Ovary (tissue), 9 donors: Measurements from ENCODE around the gene FADS1. TPM values are rescaled to one million over a fixed set of nuclear protein-coding genes. Genes with fewer than 3 reads are reported as not detected.

ENCODE experiments used
- DNase-seq, 5 donors: peaks; one replicate each; pipeline ENCODE4 v3.0.0-alpha.2; 2019 to 2020
- H3K27ac ChIP-seq, 2 donors: fragments of 200-600 bp; one replicate each; pipeline versions ENCODE4 v1.5.1 to v1.8.0; 2019 to 2022
- H3K27me3 ChIP-seq: fragments of 200-600 bp; one replicate; pipeline ENCODE4 v1.8.0; 2022
- H3K36me3 ChIP-seq: fragments of 200-600 bp; sonication (generic); one replicate; pipeline ENCODE4 v1.5.1; 2019
- H3K4me1 ChIP-seq: one replicate; pipeline ENCODE4 v1.8.1; 2013; ENCODE audit warnings: mild to moderate bottlenecking, moderate library complexity; ENCODE audit not compliant: insufficient read depth
- H3K4me3 ChIP-seq: fragments of 200-600 bp; sonication (generic); one replicate; pipeline ENCODE4 v1.5.1; 2017
- H3K9me3 ChIP-seq, 2 donors: fragments of 200-600 bp in 1 of 2; sonication (generic) in 1 of 2; one replicate each; pipeline versions ENCODE4 v1.5.1 to v1.8.1; 2013 to 2019; ENCODE audit warnings: mild to moderate bottlenecking in 1 of 2, moderate library complexity in 1 of 2
- CTCF ChIP-seq, 3 donors: fragments of 450-650 bp in 2 of 3; fragments of 200-600 bp in 1 of 3; IDR thresholded peaks; one replicate each; pipeline versions ENCODE4 v1.5.1 to v1.8.0; 2016 to 2022; ENCODE audit warnings: antibody characterized with exemption in 3 of 3, mild to moderate bottlenecking in 1 of 3
- EP300 ChIP-seq: sonication (generic); formaldehyde crosslinking; IDR thresholded peaks from one replicate; pipeline ENCODE4 v1.6.1; 2017; ENCODE audit warnings: antibody characterized with exemption
- POLR2A ChIP-seq: fragments of 450-650 bp; IDR thresholded peaks from one replicate; pipeline ENCODE4 v1.6.1; 2017; ENCODE audit warnings: antibody characterized with exemption, mild to moderate bottlenecking, moderate library complexity
- WGBS, 3 donors: extraction: QIAGEN DNeasy Blood & Tissue Kit in 1 of 3; methylation state at CpG; one replicate each; pipeline versions ENCODE4 v1.1.5 to v1.1.7; 2013 to 2017; 5-methylcytosine and 5-hydroxymethylcytosine counted together
- intact Hi-C, 4 donors: fragments of 100-400 bp; cut with DNase I; formaldehyde crosslinking; loops; one replicate each; pipeline versions ENCODE4 v1.11.0 to v1.15.1; 2022 to 2023
- polyA plus RNA-seq, 2 donors: library from polyadenylated mRNA; stranded (reverse); fragments of 200-250 nt in 1 of 2; fragments of 350-450 nt in 1 of 2; fragmentation: Illumina TruSeq in 1 of 2; extraction: RNeasy Lipid Tissue Mini Kit (QIAGEN cat#74804) in 1 of 2; gene quantifications; one replicate each; pipeline ENCODE4 v1.2.3, GENCODE V29; 2013 to 2014
- total RNA-seq, 7 donors: library from RNA; depleted of rRNA in 2 of 7; stranded (reverse); fragments of >200 nt in 2 of 7; fragmentation: NEBNext Ultra II Directional in 3 of 7; extraction: Animal tissue kit (Norgen Biotek cat#: 25700) in 3 of 7; gene quantifications; one replicate each; pipeline versions ENCODE4 v1.1.0 to v1.2.4, GENCODE V29; 2016 to 2023
- donor health status: DM: no; HTN: no; CAD: no; lungs with moderate emphysema.
- donor health status: DM: no; HTN: no; CAD: no.
- donor health status: Bipolar disorder and iron deficiency.
- donor health status: DM: yes; HTN: yes; CAD: no.
- donor health status: DM: no; HTN: no; CAD: no.
- donor health status: DM: yes; HTN: yes; CAD: no.

The FADS1 gene
- total and polyA plus RNA-seq, 9 donors = 16.2 to 242 (median 45.3) TPM

DNA sequence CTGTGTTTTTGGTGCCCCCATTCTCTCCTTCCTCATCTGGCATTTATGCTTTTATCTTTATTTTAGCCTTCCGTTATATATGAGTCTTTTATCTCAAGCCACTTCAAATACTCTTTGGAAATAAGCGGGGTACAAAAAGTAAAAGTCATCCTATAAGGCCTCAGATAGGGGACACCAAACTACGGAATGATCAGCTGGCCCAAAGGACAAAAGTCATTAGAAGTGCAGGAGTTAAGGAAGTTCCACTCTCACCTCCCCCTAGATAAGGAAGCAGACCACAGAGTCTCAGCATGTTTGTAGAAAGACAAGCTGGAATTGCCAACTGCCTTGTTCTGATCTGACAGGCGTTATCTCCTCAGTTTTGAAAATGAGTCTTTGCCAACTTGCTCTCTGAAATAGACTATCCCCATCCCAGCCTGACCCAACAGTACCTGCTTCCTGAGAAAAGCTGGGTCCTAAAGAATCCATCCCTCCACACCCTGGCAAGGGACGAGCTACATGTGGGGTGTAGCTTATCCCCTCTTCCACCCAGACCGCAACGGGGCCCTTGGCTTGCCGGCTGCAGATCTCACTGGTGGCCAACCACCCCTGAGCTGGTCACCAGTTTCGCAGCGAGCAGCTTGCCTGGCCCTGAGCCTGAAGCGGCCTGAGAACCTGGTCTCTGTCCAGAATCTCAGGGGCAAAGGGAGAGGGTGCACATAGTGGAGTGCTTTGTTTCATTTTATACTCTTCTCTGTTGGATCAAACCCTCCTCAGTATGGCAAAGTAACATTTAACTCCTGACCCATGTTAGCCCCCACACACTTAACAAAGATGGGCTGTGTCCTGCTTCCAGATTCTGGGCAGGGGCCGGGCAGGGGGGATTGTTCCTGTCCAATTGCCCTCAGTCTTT, 25.1 kb upstream of the FADS1 start:
- H3K27ac ChIP-seq = no peak overlapping the region
- DNase-seq = no peak
- no peaks in the 10 kb centered on the region for H3K27me3 ChIP-seq
- TF ChIP-seq POLR2A (no peak), EP300 (no peak), CTCF (IDR thresholded peaks at IDR 0.05) (no peak)
- 82 to 89% (median 83%) methylated on average over 12 of the region's 12 CpGs for WGBS, 3 donors
- no peaks in the 10 kb centered on the region for H3K36me3 ChIP-seq
- no peak overlapping the region for H3K4me3 ChIP-seq
- H3K4me1 ChIP-seq = no peaks in the 10 kb centered on the region
- intact Hi-C loops = no loop called here
- no peaks in the 10 kb centered on the region for H3K9me3 ChIP-seq

- no peak for DNase-seq
- Histone ChIP-seq H3K4me1 (no peaks in the 10 kb centered on the region), H3K4me3 (no peak overlapping the region), H3K36me3 (no peaks in the 10 kb centered on the region), H3K9me3 (no peaks in the 10 kb centered on the region), H3K27ac (no peak overlapping the region), H3K27me3 (no peaks in the 10 kb centered on the region)
- 90 to 91% (median 91%) methylated on average over 7 of the region's 7 CpGs for WGBS, 3 donors
- intact Hi-C loops = no loop called here
- TF ChIP-seq CTCF (IDR thresholded peaks at IDR 0.05) = no peak
Observed at GRCh38 chr11:61840371-61840770, 23.6 kb upstream of the FADS1 start.

GRCh38 chr11:61839742-61840141, 22.9 kb upstream of the FADS1 start:
- 86 to 93% (median 91%) methylated on average over 2 of the region's 2 CpGs for WGBS, 3 donors
- intact Hi-C loops = no loop called here
- Histone ChIP-seq H3K9me3 (no peaks in the 10 kb centered on the region), H3K27me3 (no peaks in the 10 kb centered on the region), H3K36me3 (no peaks in the 10 kb centered on the region), H3K4me1 (peaks cover 3% of the 10 kb centered on the region), H3K4me3 (no peak overlapping the region), H3K27ac (no peak overlapping the region)
- DNase-seq = no peak
- TF ChIP-seq CTCF (IDR thresholded peaks at IDR 0.05) = no peak
- TF ChIP-seq POLR2A = no peak
- TF ChIP-seq EP300 = no peak

DNA sequence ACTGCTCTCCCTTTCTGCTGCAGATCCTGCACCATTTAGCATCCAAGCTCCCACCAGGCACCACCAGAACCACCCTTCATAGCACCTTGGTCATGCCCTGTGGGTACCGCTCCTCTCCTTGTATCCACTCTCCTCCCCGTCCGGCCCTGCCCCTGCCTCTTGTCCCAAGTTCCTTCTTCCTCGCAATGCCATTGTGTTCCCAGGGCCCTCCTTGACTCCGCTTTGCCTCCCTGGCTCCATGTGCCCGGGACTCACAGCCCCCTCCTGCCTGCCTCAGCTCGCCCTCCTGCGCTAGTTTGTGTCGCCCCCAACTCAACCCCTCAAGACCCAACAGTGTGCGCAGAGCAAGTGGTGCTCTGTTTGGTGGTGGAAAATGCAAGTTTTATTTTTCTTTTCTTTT, 22.1 kb upstream of the FADS1 start:
- H3K36me3 ChIP-seq = no peaks in the 10 kb centered on the region
- no peak for DNase-seq
- no peaks in the 10 kb centered on the region for H3K9me3 ChIP-seq
- H3K4me3 ChIP-seq = no peak overlapping the region
- H3K4me1 ChIP-seq = peaks cover 7% of the 10 kb centered on the region
- H3K27ac ChIP-seq = no peak overlapping the region
- H3K27me3 ChIP-seq = no peaks in the 10 kb centered on the region
- TF ChIP-seq POLR2A (no peak), CTCF (IDR thresholded peaks at IDR 0.05) (no peak)
- 86 to 97% (median 86%) methylated on average over 10 of the region's 10 CpGs for WGBS, 3 donors
- intact Hi-C loops = no loop called here
